ENCODE data around the gene VWA3B. TPM values are rescaled to one million over a fixed set of nuclear protein-coding genes. Genes with fewer than 3 reads are reported as not detected.

The VWA3B gene
- polyA plus RNA-seq, 1 donor (not counting 4 experiments of a cell fraction or from before 2014, with no cell fraction given) = not detected

DNA sequence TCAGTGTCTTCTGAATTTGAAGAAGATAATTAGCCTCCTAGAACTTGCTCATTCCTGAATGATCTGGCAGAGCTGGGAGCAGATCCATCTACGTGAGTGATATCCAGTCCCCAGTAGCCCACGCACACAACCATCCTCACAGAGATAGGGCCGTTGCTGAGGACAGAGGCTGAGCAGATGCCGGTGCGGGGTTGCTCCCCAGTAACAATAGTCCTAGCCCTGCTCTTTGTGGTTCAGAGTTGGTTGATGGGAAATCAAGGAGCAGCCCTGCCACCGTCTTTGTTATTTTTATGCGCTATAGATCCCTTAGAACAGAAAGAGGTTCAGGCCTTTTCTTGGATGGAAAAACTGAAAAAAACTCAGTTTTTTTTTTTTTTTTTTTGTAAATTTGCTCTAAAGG is 69.3 kb downstream of the VWA3B start:
- no peaks in the 10 kb centered on the region for H3K36me3 ChIP-seq (ENCODE audit: control insufficient read depth in 2 of 2, extremely low read depth in 1 of 2, insufficient read depth in 2 of 2, low read length in 2 of 2)
- H2AFZ ChIP-seq (ENCODE audit: control insufficient read depth, low read length) = peak overlapping the region; percentile 51
- H3K4me3 ChIP-seq (ENCODE audit: control insufficient read depth in 2 of 3, extremely low read depth in 1 of 3, insufficient read depth in 2 of 3, low read depth in 1 of 3, low read length in 3 of 3) = no peak overlapping the region
- no peaks in the 10 kb centered on the region for H3K9me1 ChIP-seq (ENCODE audit: control insufficient read depth, extremely low read depth, insufficient read depth, low read length)
- peaks cover 9% of the 10 kb centered on the region for H3K4me1 ChIP-seq (ENCODE audit: control insufficient read depth, extremely low read depth, insufficient read depth, low read length)
- no peaks in the 10 kb centered on the region for H4K20me1 ChIP-seq (ENCODE audit: control insufficient read depth, extremely low read depth, insufficient read depth, low read length)
- H3K79me2 ChIP-seq (ENCODE audit: control insufficient read depth, insufficient read depth, low read length) = no peaks in the 10 kb centered on the region
- no peaks in the 10 kb centered on the region for H3K9me3 ChIP-seq (ENCODE audit: control insufficient read depth, low read depth, low read length)
- peak overlapping the region; percentile 60 for H3K4me2 ChIP-seq (ENCODE audit: control insufficient read depth, extremely low read depth, insufficient read depth, low read depth, low read length)
- H3K27me3 ChIP-seq (ENCODE audit: control insufficient read depth, extremely low read depth, insufficient read depth, low read length) = no peaks in the 10 kb centered on the region
- no peak for FAIRE-seq
- no peak overlapping the region for H3K9ac ChIP-seq (ENCODE audit: control insufficient read depth, extremely low read depth, insufficient read depth, low read length)
- no peak overlapping the region for H3K27ac ChIP-seq (ENCODE audit: control insufficient read depth, insufficient read depth, low read length)
- dilution Hi-C loops (cut with MboI; ENCODE audit: extremely low pct_ligation_motif_present, low sequenced_read_pairs) = no loop called here
- TF ChIP-seq EZH2 (IDR thresholded peaks at IDR 0.05; ENCODE audit: low read length) = no peak
- TF ChIP-seq, protein P1, sequence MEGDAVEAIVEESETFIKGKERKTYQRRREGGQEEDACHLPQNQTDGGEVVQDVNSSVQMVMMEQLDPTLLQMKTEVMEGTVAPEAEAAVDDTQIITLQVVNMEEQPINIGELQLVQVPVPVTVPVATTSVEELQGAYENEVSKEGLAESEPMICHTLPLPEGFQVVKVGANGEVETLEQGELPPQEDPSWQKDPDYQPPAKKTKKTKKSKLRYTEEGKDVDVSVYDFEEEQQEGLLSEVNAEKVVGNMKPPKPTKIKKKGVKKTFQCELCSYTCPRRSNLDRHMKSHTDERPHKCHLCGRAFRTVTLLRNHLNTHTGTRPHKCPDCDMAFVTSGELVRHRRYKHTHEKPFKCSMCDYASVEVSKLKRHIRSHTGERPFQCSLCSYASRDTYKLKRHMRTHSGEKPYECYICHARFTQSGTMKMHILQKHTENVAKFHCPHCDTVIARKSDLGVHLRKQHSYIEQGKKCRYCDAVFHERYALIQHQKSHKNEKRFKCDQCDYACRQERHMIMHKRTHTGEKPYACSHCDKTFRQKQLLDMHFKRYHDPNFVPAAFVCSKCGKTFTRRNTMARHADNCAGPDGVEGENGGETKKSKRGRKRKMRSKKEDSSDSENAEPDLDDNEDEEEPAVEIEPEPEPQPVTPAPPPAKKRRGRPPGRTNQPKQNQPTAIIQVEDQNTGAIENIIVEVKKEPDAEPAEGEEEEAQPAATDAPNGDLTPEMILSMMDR (optimal IDR thresholded peaks at IDR 0.05 in 1 of 3, IDR thresholded peaks at IDR 0.05 in 1 of 3, conservative IDR thresholded peaks at IDR 0.05 in 1 of 3; ENCODE audit: extremely low read depth in 1 of 3, insufficient read depth in 2 of 3, low read length in 3 of 3) = no peak
- no peak for DNase-seq (ENCODE audit: low read depth, low spot score)

DNA sequence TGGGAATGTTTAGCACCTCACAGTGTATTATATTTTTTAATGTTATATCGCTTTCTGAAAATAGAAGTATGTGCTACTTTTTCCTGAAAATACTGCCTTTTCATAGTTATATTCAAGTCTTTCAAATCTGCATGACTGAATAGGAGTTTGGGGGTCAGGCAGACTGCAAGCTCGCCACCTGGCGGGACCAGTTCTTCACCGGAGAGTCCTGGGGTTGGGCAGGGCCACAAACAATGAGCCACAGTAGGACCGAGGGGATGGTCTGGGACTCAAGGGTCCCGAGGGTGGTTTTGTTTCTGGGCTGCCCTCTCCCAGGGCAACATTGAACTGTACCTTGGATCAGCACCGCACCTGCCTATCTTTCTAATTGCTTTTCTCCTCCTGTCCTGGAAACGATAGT is 70.6 kb downstream of the VWA3B start:
- H3K9ac ChIP-seq (ENCODE audit: control insufficient read depth, extremely low read depth, insufficient read depth, low read length) = no peak overlapping the region
- no peaks in the 10 kb centered on the region for H3K79me2 ChIP-seq (ENCODE audit: control insufficient read depth, insufficient read depth, low read length)
- H3K9me3 ChIP-seq (ENCODE audit: control insufficient read depth, low read depth, low read length) = no peaks in the 10 kb centered on the region
- no peak for TF ChIP-seq EZH2 (IDR thresholded peaks at IDR 0.05; ENCODE audit: low read length)
- TF ChIP-seq, protein P1 (optimal IDR thresholded peaks at IDR 0.05 in 1 of 3, IDR thresholded peaks at IDR 0.05 in 1 of 3, conservative IDR thresholded peaks at IDR 0.05 in 1 of 3; ENCODE audit: extremely low read depth in 1 of 3, insufficient read depth in 2 of 3, low read length in 3 of 3) = no peak
- no peak overlapping the region for H3K27ac ChIP-seq (ENCODE audit: control insufficient read depth, insufficient read depth, low read length)
- no peak overlapping the region for H3K4me3 ChIP-seq (ENCODE audit: control insufficient read depth in 2 of 3, extremely low read depth in 1 of 3, insufficient read depth in 2 of 3, low read depth in 1 of 3, low read length in 3 of 3)
- no peaks in the 10 kb centered on the region for H3K9me1 ChIP-seq (ENCODE audit: control insufficient read depth, extremely low read depth, insufficient read depth, low read length)
- H3K36me3 ChIP-seq (ENCODE audit: control insufficient read depth in 2 of 2, extremely low read depth in 1 of 2, insufficient read depth in 2 of 2, low read length in 2 of 2) = no peaks in the 10 kb centered on the region
- H2AFZ ChIP-seq (ENCODE audit: control insufficient read depth, low read length) = no peak overlapping the region
- no peaks in the 10 kb centered on the region for H4K20me1 ChIP-seq (ENCODE audit: control insufficient read depth, extremely low read depth, insufficient read depth, low read length)
- no peak overlapping the region for H3K4me2 ChIP-seq (ENCODE audit: control insufficient read depth, extremely low read depth, insufficient read depth, low read depth, low read length)
- FAIRE-seq (no peak), DNase-seq (ENCODE audit: low read depth, low spot score) (no peak)
- no peaks in the 10 kb centered on the region for H3K27me3 ChIP-seq (ENCODE audit: control insufficient read depth, extremely low read depth, insufficient read depth, low read length)
- dilution Hi-C loops (cut with MboI; ENCODE audit: extremely low pct_ligation_motif_present, low sequenced_read_pairs) = no loop called here
- peaks cover 15% of the 10 kb centered on the region for H3K4me1 ChIP-seq (ENCODE audit: control insufficient read depth, extremely low read depth, insufficient read depth, low read length)

All from keratinocyte (primary cell).